GM19351 (cell line): Measurements from ENCODE around the gene MDM2.
"Not testable (repeated sequence)": the region's sequence is repeated elsewhere in the genome, so short reads cannot be mapped to it uniquely, and the experiment has no call there.

Experiments
- ATAC-seq: cut with Tn5 transposase; IDR thresholded peaks from one replicate; pipeline ENCODE4 v1.9.1; 2021; ENCODE audit warnings: mild to moderate bottlenecking, moderate library complexity; ENCODE audit not compliant: unreplicated experiment

Gene MDM2

GRCh38 chr12:68804657-68805591, 3.1 kb upstream of the MDM2 start:
- ATAC-seq, result no peak

- no peak for ATAC-seq
These were observed 2.3 kb upstream of the MDM2 start for GRCh38 chr12:68805592-68806120.

- ATAC-seq, result no peak
These were observed 1.3 kb upstream of the MDM2 start for GRCh38 chr12:68806488-68807237.

- not testable (repeated sequence) for ATAC-seq
These were observed 752 bp upstream of the MDM2 start for GRCh38 chr12:68807274-68807575.

GRCh38 chr12:68808388-68809189, 612 bp downstream of the MDM2 start:
- ATAC-seq, result peak; percentile 52

- no peak for ATAC-seq
These were observed 1.4 kb downstream of the MDM2 start for GRCh38 chr12:68809190-68810026.

- ATAC-seq, result not testable (repeated sequence)
These were observed 2.0 kb downstream of the MDM2 start for GRCh38 chr12:68810027-68810389.

GRCh38 chr12:68811573-68811972, 3.6 kb downstream of the MDM2 start:
- ATAC-seq, result not testable (repeated sequence)

- ATAC-seq, result no peak
These were observed 4.7 kb downstream of the MDM2 start for GRCh38 chr12:68812553-68813241.

GRCh38 chr12:68813242-68813593, 5.2 kb downstream of the MDM2 start:
- no peak for ATAC-seq

GRCh38 chr12:68814490-68815231, 6.7 kb downstream of the MDM2 start:
- no peak for ATAC-seq

GRCh38 chr12:68815232-68815927, 7.4 kb downstream of the MDM2 start:
- ATAC-seq, result no peak

GRCh38 chr12:68815928-68816800, 8.2 kb downstream of the MDM2 start:
- ATAC-seq, result no peak

- ATAC-seq, result not testable (repeated sequence)
These were observed 11.5 kb downstream of the MDM2 start for GRCh38 chr12:68819481-68819880.

GRCh38 chr12:68821357-68822188, 13.6 kb downstream of the MDM2 start:
- ATAC-seq, result no peak

- ATAC-seq, result no peak
These were observed 15.7 kb downstream of the MDM2 start for GRCh38 chr12:68823696-68824095.

GRCh38 chr12:68824131-68824530, 16.2 kb downstream of the MDM2 start:
- no peak for ATAC-seq
